Activated B cell treated with CpG ODN at 0.5 μM for 24 hours (primary cell): ENCODE measurements around the gene DSCAML1. TPM values are rescaled to one million over a fixed set of nuclear protein-coding genes. Genes with fewer than 3 reads are reported as not detected.

Source experiments
- ATAC-seq: fragments of 200-7000 bp; cut with Tn5 transposase; one replicate; pipeline ENCODE4 v1.10.0; 2021; ENCODE audit warnings: low read depth, mild to moderate bottlenecking, moderate library complexity
- CTCF ChIA-PET: fragments of 350-600 bp; sonication (Branson Sonifier 250); formaldehyde crosslinking; loops from one replicate; lab custom pipeline; 2021; ENCODE audit warnings: antibody characterized with exemption; lab: Charles Lee
- POLR2A ChIA-PET: fragments of 350-600 bp; sonication (Branson Sonifier 250); formaldehyde crosslinking; loops from one replicate; lab custom pipeline; 2021; ENCODE audit warnings: antibody characterized with exemption; lab: Charles Lee
- DNase-seq: peaks from one replicate; pipeline ENCODE4 v3.0.0; 2022
- H3K27ac Mint-ChIP-seq: one replicate; pipeline ENCODE4 v1.8.0; 2020; ENCODE audit warnings: mixed read lengths
- H3K27me3 Mint-ChIP-seq: one replicate; pipeline ENCODE4 v1.8.0; 2021; ENCODE audit warnings: mixed read lengths
- H3K36me3 Mint-ChIP-seq: one replicate; pipeline ENCODE4 v1.8.0; 2021; ENCODE audit warnings: low read depth, mixed read lengths
- H3K4me1 Mint-ChIP-seq: one replicate; pipeline ENCODE4 v1.8.0; 2021; ENCODE audit warnings: mixed read lengths
- H3K4me3 Mint-ChIP-seq: one replicate; pipeline ENCODE4 v1.8.0; 2020; ENCODE audit warnings: mild to moderate bottlenecking, mixed read lengths
- H3K9me3 Mint-ChIP-seq: one replicate; pipeline ENCODE4 v1.8.0; 2020; ENCODE audit warnings: mixed read lengths
- intact Hi-C: fragments of 100-400 bp; cut with micrococcal nuclease; formaldehyde crosslinking; loops from one replicate; pipeline ENCODE4 v1.15.1; 2024
- total RNA-seq: library from RNA; stranded (reverse); gene quantifications from 2 replicates; pipeline ENCODE4 v1.2.3, GENCODE V29; 2022
- TF ChIP-seq, protein P1 (sequence below): fragments of 200-600 bp; IDR thresholded peaks from one replicate; pipeline ENCODE4 v1.8.0; 2022; ENCODE audit warnings: antibody characterized with exemption, mild to moderate bottlenecking

Gene DSCAML1
- total RNA-seq, 1 donor from 2014 or later, result 3.6 TPM

DNA sequence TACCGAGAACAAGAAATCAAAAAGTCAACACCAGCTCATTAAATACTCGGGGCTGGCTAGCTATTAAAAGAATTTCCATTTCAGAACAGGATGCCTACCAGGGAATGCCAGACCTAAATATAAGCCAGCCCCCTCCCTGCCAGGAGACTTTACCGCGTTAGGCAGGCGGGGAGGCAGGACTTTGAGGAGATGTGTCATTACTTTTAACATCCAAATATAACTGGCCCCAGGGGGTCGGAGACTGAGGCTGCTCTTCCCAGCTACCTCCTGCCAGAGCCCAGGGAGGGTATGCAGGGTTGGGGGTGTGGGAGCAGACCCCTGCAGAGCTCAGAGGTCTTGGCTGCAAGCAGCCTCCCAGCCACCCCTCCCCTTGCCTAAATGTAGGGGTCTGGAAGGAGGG lies 183.5 kb downstream of the DSCAML1 start:
- peaks cover 8% of the 10 kb centered on the region for H3K4me1 Mint-ChIP-seq
- DNase-seq (no peak), ATAC-seq (no peak)
- peaks cover 27% of the 10 kb centered on the region for H3K27me3 Mint-ChIP-seq
- no peaks in the 10 kb centered on the region for H3K9me3 Mint-ChIP-seq
- H3K27ac Mint-ChIP-seq, result no peak overlapping the region
- TF ChIP-seq, protein P1, sequence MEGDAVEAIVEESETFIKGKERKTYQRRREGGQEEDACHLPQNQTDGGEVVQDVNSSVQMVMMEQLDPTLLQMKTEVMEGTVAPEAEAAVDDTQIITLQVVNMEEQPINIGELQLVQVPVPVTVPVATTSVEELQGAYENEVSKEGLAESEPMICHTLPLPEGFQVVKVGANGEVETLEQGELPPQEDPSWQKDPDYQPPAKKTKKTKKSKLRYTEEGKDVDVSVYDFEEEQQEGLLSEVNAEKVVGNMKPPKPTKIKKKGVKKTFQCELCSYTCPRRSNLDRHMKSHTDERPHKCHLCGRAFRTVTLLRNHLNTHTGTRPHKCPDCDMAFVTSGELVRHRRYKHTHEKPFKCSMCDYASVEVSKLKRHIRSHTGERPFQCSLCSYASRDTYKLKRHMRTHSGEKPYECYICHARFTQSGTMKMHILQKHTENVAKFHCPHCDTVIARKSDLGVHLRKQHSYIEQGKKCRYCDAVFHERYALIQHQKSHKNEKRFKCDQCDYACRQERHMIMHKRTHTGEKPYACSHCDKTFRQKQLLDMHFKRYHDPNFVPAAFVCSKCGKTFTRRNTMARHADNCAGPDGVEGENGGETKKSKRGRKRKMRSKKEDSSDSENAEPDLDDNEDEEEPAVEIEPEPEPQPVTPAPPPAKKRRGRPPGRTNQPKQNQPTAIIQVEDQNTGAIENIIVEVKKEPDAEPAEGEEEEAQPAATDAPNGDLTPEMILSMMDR, result no peak
- no peak overlapping the region for H3K4me3 Mint-ChIP-seq
- ChIA-PET CTCF (no interaction called here), POLR2A (no interaction called here)
- no peaks in the 10 kb centered on the region for H3K36me3 Mint-ChIP-seq
- intact Hi-C loops, result no loop called here

DNA sequence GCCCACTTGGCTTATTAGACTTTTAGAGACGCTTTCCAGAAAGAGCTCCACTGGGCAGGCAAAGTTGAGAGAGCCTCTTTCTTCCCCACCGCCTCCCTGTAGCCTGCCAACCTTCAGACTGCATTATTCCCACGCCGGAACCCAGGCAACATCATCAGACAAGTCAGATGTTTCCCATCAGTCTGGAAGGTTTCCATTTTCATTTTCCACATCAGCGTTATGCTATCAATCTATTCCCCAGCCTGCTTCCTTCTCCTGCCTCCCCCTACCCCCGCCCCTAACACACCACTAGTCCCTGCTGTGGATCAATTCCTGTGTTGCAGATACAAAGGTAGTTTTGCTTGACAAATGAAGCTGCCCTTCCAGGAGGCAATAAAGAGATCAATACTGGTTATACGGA lies 184.8 kb downstream of the DSCAML1 start:
- ATAC-seq, result no peak
- Mint-ChIP-seq H3K27ac (no peak overlapping the region), H3K27me3 (peaks cover 25% of the 10 kb centered on the region), H3K4me3 (no peak overlapping the region), H3K36me3 (no peaks in the 10 kb centered on the region), H3K4me1 (peaks cover 8% of the 10 kb centered on the region), H3K9me3 (no peaks in the 10 kb centered on the region)
- TF ChIP-seq, protein P1, result no peak
- intact Hi-C loops, result no loop called here
- ChIA-PET POLR2A (no interaction called here), CTCF (no interaction called here)
- DNase-seq, result no peak

DNA sequence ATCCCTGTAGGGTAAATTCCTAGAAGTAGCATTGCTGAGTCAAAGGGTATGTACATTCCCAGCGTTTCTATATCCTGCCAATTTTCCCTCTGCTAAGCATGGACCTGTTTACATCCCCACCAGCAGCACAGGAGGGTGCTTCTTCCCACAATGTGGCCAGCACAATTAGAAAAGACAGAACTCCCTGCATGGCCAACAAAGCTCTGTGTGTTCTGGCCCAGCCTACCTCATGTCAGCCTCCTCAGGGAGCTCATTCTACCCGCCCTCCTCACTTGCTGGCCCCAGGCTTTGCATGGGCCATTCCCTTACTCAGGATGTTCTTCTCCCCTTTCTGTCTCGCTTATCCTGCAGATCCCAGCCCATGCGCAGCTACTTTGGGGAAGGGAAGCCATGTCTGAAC lies 186.1 kb downstream of the DSCAML1 start:
- Mint-ChIP-seq H3K27me3 (peaks cover 25% of the 10 kb centered on the region), H3K36me3 (no peaks in the 10 kb centered on the region), H3K27ac (no peak overlapping the region), H3K4me3 (no peak overlapping the region), H3K4me1 (peaks cover 8% of the 10 kb centered on the region), H3K9me3 (no peaks in the 10 kb centered on the region)
- CTCF ChIA-PET, result no interaction called here
- POLR2A ChIA-PET, result no interaction called here
- no peak for ATAC-seq
- no peak for DNase-seq
- intact Hi-C loops, result no loop called here
- TF ChIP-seq, protein P1, result no peak

DNA sequence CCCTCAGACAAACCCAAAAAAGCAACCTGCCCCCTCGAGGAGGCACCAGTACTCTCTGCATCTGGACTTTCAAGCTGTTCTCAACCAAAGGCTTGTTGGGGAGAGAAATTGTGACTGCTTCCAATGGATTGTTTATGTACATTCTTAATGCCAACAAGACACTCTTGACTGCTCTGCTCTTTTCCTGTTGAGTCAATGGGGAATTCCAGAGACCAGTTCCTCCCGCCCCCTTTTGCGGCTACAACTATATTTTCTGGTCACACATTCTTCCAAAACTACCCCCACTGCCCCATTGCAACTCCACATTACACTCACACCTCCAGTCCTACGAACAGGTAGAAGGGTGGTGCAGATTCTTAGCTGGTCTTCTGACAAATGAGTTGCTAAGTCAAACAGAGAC lies 187.0 kb downstream of the DSCAML1 start:
- DNase-seq (no peak), ATAC-seq (no peak)
- Mint-ChIP-seq H3K27me3 (peaks cover 21% of the 10 kb centered on the region), H3K27ac (no peak overlapping the region), H3K4me1 (peaks cover 8% of the 10 kb centered on the region), H3K4me3 (no peak overlapping the region), H3K36me3 (no peaks in the 10 kb centered on the region), H3K9me3 (no peaks in the 10 kb centered on the region)
- intact Hi-C loops, result no loop called here
- POLR2A ChIA-PET, result no interaction called here
- CTCF ChIA-PET, result no interaction called here
- TF ChIP-seq, protein P1, result no peak

DNA sequence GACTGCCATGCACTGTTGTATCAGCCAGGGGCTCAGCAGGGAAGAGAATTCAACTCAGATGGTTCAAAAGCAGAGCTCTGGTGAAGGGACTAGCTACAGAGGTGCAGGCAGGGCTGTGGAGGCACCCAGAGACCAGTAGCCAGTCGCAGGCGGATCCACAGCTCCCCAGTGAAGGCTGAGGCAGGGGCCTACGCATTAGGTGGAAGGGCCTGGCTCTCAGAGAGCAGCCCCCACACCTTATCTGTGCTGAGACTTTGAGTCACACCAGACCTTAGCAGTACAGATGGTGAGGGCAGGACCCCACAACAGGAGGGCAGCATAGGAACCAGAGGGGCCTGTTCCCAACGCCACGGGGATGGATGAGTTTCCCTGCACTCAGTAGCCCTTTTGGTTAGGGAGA lies 189.6 kb downstream of the DSCAML1 start:
- DNase-seq (no peak), ATAC-seq (no peak)
- no peaks in the 10 kb centered on the region for H3K36me3 Mint-ChIP-seq
- intact Hi-C loops, result no loop called here
- CTCF ChIA-PET, result no interaction called here
- no peaks in the 10 kb centered on the region for H3K9me3 Mint-ChIP-seq
- POLR2A ChIA-PET, result no interaction called here
- no peak overlapping the region for H3K27ac Mint-ChIP-seq
- TF ChIP-seq, protein P1, result no peak
- H3K27me3 Mint-ChIP-seq, result peaks cover 10% of the 10 kb centered on the region
- peaks cover 8% of the 10 kb centered on the region for H3K4me1 Mint-ChIP-seq
- no peak overlapping the region for H3K4me3 Mint-ChIP-seq
